HL-60/S4 treated with phorbol 12-myristate 13-acetate at 8.2 ng/mL for 4 days and 3 days (cell line): Measurements from ENCODE around the gene MYRFL.

ENCODE experiments used
- in situ Hi-C: fragments of 300-500 bp; cut with MboI; formaldehyde crosslinking; loops from 2 replicates; pipeline ENCODE4 v1.15.0; 2022; ENCODE audit warnings: low sequenced_read_pairs

Gene MYRFL

DNA sequence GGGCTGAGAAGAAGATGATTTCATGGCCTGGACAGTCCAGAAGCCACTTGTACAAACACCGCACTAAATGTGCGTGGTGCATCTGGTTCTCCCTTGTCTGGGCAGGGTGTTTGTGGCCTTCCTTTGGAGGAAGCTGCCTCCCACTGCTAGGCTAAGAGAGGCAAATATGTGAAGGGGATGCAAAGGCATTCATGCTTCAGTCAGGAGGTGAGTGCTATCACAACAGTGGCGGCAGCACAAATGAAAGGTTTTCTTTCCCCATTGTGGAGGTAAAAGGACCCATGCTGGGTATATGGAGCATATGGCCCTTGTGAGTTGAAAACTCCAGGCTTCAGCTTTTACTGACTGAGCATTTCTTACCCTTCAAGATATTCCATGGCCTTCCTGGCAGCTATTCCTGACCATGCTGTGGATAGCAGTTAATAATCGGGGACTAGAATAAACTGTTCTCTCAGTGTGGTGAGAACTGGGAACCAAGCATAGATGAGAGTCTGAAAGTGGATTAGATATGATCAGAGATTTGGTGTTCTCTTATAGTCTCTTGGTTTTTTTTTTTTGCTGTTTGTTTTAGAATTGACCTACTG, 69.9 kb downstream of the MYRFL start:
- in situ Hi-C loops, result loop anchor here (25.0 kb wide), 2 partner anchors 692 to 842 kb away; no protein-coding TSS in a partner anchor

DNA sequence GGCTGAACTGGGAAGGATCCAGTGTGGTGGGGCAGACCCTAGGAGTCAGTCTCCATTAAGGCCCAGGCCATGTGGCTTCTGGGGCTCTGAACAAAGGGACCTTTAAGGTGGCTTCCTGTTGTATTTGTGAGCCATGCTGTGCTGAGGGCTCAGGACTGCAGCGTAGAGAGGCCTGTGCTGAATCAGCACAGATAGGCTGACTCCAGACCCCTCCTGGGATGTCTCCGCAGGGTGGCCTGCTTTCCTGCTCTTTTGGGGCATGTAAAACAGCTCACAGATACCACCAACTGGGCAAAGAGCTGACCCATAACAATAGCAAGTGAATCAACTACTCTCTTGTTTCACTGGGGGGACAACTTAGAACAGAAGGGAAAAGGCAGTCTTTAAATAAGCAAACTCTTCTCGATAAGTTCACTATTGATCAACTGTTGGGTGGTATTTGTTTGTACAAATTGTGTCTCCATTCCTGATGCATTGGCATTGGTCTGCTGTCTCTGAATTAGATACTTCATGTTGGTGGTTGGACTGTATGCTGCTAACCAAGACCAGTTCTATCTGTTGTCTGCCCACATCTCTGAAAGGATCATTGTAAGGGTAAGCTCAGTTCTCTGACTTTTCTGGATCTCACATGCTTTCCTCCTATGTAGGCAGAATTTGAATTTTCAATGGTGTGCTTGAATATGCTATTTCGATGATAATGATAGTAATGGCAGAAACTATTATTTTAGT, 71.8 kb downstream of the MYRFL start:
- in situ Hi-C loops, result loop anchor here (25.0 kb wide), 2 partner anchors 690 to 840 kb away; no protein-coding TSS in a partner anchor

DNA sequence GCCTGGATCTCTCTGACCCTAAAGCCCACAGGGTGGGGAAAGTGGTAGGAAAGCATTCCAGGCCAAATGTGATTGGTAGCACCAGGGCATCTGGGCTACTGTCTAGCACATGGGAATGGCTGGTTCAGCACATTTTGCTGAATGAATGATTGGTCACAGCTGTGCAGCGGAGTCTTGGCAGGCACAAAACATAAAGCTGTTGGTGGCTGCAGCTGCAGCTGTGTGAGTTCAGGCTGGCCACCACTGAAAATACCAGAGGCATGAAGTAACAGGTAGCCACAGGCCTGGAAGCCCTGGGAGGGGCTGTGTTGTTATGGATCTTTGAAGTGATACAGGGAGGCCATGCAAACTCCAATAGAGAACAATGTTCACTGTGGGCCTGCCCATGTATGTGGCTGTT, 72.7 kb downstream of the MYRFL start:
- in situ Hi-C loops, result loop anchor here (25.0 kb wide), 2 partner anchors 690 to 840 kb away; no protein-coding TSS in a partner anchor

DNA sequence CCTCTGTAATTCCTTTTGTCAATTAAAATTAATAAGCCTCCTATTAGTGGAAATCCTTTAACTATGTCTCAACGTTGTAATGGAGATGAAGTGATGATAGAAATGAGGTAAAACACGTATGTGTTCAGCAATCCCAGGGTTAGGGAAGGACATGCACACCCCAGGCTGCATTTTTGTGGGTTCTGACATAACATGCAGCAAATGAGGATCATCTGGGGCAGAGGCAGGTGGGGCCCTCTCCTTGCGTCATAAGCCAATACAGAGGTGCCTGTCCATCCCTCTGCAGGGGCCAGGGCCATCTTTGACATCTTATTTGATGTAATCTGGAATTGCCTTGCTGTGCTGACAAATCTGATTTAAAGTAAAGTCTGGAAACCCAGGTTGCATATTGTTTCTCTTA, 73.2 kb downstream of the MYRFL start:
- in situ Hi-C loops, result loop anchor here (25.0 kb wide), 2 partner anchors 689 to 839 kb away; no protein-coding TSS in a partner anchor

DNA sequence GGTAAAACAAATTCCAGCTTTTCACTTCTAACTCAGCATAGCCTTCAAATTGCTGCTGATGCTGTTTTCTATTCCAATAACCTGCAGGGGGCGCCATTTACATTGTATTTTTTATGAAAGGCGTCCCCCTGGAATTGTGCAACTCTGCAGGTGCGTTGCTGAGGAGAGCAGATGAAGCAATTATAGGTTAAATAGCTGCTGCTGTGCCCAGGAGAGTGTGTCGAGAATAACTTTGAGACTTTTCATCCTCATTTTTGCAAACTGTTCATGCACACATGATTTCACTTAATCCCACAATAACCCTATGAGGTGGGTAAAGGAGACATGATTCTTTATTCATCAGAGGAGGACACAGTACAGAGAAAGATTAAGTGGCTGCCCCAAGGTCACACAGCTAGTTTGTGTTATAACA, 75.7 kb downstream of the MYRFL start:
- in situ Hi-C loops, result no loop called here

DNA sequence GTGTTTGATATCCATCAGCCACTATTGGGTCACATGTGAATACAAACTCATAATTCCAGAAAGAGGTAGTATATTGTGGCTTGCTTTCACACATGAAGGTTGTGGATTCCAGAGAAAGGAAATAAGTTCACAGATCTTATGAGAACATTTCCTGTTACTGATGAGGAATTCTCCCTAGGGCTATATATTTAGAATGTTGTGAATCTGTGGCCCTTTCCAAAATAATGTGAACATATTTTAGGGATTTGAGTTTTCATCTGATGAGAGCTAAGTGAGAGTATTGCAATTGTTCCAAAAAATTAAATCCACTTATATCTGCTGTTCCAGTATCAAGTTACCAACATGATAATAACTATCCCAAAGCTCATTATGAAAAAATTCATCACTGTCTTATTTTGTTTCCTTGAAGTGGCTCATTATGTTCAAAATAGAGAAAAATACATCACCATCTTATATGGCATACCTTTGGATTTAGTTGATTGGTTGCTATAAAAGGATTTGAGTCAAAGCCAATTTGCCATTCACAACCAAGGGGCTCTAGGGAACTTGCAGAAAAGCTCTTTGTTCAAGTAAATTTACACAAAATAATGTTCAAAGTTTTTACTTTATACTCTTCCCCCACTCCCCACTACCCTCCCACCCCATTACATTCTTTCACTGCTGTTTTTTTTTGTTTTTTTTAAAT, 76.3 kb downstream of the MYRFL start:
- in situ Hi-C loops, result no loop called here

DNA sequence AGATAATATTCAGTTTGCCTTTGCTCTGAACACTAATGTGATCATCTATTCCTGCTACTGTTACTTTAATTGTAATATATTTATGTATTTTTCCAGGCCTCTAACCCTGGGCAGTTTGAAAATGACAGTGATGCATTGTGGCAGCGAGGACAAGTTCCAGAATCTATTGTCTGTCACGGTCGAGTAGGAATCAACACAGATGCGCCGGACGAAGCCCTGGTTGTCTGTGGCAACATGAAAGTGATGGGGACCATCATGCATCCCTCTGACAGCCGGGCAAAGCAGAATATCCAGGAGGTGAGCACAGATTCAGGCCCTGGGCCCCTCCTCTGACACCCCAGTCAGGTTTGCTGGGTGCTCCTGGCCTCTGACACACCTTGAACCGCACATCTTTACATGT, 78.5 kb downstream of the MYRFL start:
- in situ Hi-C loops, result no loop called here

DNA sequence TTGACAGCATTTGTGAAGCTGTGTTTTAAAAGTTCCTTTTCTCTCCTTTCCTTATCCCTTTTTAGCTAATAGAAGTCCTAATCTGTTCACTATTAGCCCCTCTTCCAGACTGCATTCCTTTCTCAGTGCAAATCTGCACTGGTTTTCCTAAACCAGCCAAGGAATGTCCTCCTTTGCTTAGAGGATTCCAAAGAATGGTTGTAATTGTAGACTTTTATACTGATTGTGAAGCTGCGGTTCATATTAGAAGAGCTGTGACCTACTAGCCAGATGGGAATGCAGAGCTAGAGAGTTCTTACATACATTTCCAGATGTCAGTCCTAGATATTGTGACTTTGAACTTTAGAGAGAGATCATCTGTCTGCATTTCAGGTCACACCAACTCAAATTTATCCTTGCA, 79.8 kb downstream of the MYRFL start:
- in situ Hi-C loops, result no loop called here

DNA sequence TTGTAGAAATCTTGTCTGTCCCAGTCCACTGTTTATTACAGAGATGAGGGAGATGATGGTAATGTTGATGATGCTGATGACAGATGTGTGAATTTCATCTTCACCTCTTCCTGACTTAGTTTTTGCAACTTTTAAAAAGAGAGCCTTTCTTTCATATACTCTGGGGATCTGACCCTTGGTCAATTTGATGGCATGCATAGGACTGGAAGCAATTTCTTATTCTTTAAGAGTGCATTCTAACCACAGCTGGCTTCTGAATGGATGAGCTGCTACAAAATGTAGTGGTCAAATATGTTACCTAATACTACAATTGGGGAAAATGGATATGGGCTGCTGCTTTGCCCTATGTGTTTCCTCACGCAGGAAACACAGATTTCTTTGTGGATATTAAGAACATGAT, 80.8 kb downstream of the MYRFL start:
- in situ Hi-C loops, result no loop called here

DNA sequence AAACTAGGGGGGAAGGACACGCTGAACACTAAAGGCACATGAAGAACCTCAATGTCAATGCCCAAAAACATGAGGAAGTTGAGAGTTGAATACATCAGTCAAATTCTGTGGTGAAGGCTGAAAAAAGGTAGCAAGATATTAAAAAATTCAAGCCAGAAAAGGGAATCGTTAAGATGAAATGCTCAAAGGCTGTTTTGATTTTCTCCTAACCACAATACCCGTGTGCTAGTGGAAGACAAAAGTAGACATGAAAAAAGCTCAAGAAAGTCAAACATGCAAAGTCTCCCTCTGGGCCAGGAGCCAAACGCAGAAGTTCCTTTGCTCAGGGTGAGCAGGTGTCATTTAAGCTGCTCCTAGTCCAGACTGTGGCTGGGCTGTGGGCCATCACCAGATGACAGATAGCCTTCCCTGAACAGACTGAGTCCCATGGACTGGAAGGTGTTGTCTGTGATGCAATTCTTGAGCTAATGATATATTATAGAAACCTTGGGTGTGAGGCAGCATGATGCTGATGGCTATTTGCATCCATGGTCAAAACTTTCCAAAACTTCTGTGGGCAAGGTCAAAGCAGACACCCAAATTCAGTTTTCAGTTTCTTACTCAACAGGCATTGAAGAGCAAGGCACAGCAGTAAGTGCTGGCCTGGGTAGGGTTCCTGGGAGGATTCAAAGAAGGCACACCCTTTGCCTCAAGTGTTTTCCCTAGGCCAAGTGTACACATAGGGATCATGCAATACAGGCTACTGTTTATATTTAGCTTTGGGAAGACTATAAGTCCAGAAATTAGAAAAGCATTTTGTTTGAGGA, 81.6 kb downstream of the MYRFL start:
- in situ Hi-C loops, result no loop called here

DNA sequence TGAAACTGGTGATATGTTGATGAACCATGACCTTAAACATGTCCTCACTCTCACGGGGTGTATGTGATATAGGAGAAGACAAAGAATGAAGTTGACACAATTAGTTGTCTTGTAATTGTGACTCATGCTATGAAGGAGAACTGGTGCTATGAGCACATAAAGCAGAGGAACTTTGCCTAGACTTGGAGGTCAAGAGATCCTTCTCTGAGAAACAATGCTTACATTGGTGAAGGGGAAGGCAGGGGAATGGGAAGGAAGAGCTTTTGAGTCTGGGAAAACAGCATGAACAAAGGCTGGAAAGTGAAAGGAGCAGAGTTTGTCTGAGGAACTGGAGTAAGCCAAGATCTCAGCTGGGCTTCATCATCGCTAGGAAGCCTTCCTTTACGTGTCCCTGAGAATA, 83.2 kb downstream of the MYRFL start:
- in situ Hi-C loops, result no loop called here

DNA sequence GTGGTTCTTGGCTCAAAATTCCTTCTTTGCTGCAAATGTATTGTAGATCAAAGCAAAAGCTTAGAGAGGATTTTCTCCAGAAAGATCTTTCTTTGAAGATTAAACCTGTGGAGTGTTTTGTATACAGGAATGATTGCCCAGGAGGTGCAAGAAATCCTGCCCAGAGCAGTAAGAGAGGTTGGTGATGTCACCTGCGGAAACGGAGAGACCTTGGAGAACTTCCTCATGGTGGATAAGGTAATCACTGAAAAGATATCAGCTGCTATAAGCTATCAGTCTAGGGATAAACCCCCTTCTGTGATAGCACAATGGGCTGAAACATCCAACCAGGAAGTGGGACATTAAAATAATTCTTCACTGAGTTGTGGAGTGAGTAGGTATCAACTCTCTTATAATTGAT, 85.7 kb downstream of the MYRFL start:
- in situ Hi-C loops, result no loop called here

DNA sequence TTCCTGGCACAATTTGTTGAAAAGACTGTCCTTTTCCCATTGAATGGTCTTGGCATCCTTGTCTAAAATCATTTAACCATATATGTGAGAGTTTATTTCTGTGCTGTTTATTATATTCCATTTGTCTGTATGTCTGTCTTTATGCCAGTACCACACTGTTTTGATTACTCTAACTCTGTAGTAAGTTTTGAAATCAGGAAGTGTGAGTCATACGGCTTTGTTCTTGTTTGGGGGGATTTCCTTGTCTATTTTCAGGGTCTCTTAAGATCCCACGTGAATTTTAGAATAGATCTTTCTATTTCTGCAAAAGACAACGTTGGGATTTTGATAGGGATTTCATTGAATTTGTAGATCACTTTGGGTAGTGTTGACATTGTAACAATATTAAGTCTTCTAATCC, 88.5 kb downstream of the MYRFL start:
- in situ Hi-C loops, result no loop called here

DNA sequence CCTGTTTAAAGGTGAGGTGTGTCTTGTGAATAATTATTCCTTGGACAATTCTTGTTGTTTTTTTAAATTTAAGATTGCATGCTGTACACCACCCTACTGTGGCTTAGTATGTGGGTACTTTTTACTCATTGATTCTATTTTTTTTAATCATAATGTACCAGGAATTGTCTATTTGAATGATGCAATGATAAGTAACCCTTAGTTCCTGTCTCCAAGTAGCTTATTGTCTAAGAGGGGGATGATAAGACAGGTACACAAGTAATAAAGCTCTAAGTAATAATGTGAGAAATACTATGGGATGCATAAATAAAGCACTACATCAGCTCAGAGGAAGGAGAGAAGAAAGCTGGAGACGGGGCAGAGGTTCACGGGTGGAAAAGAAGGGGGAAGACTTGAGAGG, 90.9 kb downstream of the MYRFL start:
- in situ Hi-C loops, result no loop called here

DNA sequence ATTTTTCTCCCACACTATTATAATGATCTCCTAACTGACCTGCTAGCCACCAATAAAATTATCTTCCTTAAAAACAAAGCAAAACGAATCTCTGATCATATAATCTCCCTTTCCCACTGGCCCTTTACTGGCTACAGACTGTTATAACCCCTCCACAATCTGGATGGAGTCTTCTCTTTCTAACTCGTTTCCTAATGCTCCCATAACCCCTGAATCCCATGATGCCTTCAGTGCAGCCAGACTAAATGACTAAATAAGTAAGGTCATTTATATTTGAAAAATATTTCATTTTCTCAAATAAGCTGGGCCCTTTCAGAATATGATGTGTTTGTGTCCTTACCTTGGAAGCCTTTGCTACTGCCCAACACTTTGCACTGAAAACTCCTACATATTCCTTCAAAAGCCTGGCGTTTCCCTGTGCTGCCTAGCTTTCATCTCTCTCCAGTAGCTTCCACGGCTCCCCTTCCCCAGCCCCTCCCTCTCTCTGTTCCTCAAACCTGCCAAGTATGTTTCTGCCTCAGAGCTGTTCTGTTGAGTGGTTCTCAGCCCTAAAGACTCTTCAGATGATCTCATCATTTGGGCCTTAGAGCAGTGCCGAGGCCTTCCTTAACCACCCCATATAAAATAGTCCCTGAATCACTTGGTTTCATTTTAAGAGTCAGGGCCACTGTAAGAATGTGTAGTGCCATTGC, 91.7 kb downstream of the MYRFL start:
- in situ Hi-C loops, result no loop called here

DNA sequence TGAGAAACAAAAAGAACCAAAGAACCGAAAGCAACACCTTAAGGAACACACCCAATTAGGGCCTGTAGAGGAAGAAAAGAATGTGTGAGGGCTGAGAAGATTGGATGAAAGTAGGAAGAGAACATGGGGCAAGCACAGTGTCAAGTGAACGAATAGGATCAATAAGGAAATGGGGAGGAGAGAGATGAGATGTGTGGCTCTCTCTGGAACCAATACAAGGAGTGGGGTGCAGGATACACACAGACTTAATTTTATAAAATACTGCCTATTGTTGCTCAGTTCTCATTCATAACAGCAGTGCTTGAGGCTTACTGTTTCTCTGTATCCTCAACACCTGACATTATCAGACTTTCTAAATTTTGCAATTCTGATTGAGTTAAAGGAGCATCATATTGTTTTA, 93.3 kb downstream of the MYRFL start:
- in situ Hi-C loops, result no loop called here

DNA sequence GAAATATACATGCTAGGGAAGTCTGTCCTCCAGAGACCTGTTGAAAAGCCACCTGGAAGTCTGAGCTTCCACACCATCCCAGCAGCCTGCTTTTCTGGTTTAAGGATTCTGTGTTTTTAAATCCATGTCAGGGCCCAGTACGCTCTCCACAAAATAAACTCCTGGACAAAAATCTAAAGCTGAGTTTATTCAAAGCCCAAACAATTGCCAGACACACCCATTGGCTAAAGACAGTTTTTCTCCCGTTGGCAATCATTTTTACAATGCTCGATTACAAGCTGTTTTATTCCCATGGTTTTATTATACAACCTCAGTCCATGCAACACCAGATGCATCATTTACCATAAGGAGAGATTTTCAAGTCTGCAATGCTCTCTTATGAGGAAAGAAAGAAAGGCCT, 94.5 kb downstream of the MYRFL start:
- in situ Hi-C loops, result no loop called here

DNA sequence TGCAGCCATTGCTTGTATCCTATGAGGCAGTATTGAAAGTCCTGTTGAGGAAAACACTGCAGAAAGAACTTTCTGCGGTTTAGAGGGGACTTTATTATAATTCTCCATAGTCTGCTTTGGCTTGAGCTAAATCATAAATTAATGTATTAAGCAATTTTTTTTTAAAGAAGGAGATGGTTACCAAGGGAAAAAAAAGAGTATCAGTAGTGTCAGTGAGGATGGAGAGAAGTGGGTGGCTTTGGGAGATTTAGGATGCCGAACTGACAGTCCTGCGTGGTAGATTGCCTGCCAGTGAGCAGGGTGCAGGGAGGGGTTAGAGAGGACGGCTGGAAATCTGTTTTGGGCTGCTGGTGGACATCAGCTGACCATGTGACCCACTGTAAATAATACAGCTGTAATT, 96.8 kb downstream of the MYRFL start:
- in situ Hi-C loops, result no loop called here

DNA sequence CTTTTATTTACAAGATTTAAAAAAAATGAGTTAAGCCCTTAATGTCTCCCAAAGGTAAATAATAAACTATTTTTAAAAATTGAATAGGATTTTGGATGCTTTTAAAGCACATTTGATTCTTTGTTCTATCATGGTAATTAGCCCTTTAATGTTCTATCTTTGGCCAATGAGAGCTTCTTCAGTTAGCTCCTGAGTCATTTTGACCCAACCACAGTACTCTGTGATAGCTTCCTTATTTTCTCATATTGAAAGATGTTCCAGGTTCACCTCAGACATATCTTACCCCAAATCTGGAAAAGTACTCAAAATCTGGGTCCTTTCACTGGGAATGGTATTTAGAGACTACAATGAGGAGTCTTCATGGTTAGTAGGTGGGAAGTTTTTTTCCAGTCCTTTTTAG, 98.0 kb downstream of the MYRFL start:
- in situ Hi-C loops, result no loop called here

DNA sequence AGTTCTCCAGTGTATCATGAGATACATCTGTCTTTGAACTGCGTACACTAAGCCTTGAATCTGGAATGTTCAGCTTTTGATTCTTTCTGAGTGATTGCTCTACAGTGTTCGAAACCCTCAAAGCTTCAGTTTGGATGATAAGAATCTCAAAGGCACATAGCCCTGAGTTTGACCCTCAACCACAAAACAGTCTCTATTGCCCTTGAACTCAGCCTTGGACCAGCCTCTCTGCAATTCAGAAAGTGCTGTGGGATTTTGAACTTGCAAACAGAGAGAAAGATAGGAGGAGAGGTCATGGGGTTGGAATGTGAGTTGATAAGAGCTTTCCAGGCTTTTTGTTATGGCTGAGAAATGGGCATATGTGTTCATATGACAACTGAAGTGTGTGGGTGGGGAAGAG, 100.3 kb downstream of the MYRFL start:
- in situ Hi-C loops, result no loop called here

DNA sequence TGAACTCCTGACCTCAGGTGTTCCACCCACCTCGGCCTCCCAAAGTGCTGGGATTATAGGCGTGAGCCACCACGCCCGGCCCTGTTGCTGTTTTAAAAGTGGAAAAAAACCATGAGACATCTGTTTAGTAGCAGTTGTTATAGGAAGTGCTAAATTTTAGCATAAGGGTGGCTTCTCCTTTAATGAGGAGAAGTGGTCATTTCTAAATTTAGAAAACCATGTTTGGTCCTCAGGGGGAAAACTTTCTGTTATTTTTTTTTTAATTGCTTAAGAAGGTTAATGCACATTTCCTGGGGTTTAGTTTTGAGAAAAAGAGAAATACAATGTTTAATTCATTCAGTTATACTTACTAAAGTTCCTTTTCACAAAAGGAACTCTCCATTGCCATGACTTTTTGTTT, 102.1 kb downstream of the MYRFL start:
- in situ Hi-C loops, result no loop called here
